Measurements from ENCODE around the gene PLB1. TPM values are rescaled to one million over a fixed set of nuclear protein-coding genes. Genes with fewer than 3 reads are reported as not detected.
"Not testable (repeated sequence)": the region's sequence is repeated elsewhere in the genome, so short reads cannot be mapped to it uniquely, and the experiment has no call there.

PLB1 gene
- total RNA-seq, 1 experiment from 2014 or later = 2.4 TPM

DNA sequence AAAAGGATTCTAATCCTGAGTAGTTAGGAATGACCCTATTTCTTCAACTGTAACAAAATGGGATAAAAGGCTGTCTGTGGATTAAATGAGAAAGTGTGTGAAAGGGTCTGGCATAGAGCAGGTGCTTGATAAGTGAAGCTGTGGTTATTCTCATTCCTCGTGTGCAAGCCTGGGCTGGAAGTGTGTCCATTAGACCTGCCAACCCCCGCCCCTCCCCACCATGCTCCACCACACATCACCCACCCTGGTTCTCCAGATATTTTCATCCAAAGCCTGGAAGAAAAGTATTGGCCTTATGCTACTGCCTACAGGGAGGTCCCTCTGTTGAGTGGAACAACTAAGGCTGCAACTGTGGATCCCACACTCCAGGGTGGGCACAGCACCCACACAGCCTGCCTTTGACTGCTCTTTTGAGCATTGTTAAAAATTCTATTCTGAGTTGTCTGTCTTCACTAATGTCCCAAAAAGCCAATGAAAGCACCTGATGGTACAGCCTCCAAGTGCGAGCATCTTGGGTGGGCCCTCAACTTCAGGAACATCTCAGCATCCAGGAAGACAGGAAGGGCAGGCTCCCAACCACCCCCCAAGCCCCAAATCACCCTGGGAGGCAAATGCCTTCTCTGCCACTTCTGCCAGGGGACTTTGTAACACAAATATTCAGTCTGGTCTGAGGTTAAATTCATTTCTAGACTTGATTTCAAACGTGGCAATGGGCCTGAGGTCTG, 153.0 kb downstream of the PLB1 start:
- DNase-seq (ENCODE audit: low spot score) = no peak

DNA sequence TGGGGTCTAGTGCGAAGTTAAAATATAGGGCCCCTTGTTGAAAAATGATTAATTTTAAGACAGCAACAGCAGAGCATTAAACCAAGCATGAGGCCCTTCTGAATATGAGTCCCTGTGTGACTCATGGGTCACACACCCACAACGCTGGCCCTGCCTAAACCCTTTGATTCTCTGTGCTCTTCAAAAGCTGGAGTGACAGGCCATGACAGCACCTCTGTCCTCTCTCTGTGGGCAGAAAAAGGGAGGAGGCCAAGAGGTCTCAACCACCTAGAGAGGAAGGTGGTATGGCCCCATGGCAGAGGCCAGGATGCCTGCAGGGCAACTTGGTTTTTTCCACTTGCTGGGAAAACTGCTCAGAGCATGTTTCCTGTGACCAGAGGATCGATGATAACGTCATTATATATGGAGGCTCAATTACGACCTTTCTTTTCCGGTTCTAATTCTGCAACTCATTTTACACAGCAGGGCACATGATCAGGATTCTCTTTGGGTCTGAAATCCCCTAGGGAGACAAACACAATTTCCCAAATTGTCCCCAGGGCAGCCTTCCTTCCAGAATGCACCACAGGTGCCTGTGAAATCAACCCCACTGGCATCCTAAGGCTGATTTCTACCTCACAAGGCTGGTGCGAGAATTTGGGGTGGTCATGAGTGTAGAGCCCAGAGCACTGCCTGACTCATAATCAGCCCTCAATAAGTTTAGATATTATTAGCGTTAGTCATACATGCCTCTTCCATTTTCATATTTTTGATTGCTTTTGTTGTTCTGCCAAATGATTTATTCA, 153.8 kb downstream of the PLB1 start:
- in situ Hi-C loops (cut with HindIII; ENCODE audit: low sequenced_read_pairs) = no loop called here
- DNase-seq (ENCODE audit: low spot score) = no peak

More for the DNA sequence above, 153.0 kb downstream of the PLB1 start:
- in situ Hi-C loops (cut with HindIII; ENCODE audit: low sequenced_read_pairs) = no loop called here

DNA sequence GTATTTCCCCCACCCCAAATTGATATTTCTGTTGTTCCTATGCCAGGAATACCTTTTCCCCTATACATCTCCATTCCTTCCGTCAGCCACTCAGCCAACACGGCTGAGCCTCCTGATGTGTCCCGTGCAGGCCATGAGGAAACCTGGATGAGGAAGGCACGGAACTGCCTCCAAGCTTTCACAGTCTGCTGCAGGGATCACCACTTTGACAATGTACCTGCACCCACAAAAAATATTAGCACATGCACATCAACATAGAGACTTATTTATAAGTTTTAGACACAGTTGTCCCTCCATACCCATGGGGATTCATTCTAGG, 154.4 kb downstream of the PLB1 start:
- in situ Hi-C loops (cut with HindIII; ENCODE audit: low sequenced_read_pairs) = no loop called here
- no peak for DNase-seq (ENCODE audit: low spot score)

- in situ Hi-C loops (cut with HindIII; ENCODE audit: low sequenced_read_pairs) = no loop called here
- no peak for DNase-seq (ENCODE audit: low spot score)
These were observed 156.4 kb downstream of the PLB1 start for GRCh38 chr2:28652217-28652616.

DNA sequence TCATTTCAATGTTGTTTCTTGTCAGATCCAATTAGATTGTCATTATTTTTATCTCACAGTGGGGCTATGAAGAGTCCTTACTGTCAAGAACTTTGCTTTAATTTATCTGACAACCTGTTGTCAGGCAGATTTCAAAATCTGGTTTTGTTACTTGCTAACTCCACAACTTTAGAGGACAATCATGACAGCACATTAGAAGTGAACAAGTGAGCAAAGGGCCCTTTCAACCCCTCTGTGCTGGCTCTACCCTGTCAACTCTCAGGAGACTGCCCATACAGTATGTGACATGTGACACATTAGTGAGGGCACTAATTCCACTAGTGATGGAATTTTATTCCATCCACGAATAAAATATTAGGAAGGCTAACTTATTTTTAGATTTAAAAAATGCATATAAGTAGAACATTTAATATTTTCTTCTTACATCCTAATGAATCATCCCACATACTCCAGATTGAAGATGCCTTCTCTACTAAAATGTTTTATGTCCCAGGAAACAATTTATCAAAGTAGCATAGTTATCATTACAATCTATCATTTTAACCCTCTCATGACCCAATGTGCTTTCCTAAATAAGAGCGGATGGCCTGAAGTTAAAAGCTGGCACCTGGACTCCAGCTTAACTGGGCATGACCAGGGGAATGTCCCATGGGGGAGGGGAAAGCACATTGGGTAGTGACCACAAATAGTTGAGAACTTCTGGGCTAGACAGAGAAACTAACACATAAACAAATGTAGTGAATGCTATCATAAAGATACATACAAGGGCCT, 158.2 kb downstream of the PLB1 start:
- DNase-seq (ENCODE audit: low spot score) = no peak
- in situ Hi-C loops (cut with HindIII; ENCODE audit: low sequenced_read_pairs) = no loop called here

GRCh38 chr2:28654663-28655320, 158.9 kb downstream of the PLB1 start:
- in situ Hi-C loops (cut with HindIII; ENCODE audit: low sequenced_read_pairs) = no loop called here

DNA sequence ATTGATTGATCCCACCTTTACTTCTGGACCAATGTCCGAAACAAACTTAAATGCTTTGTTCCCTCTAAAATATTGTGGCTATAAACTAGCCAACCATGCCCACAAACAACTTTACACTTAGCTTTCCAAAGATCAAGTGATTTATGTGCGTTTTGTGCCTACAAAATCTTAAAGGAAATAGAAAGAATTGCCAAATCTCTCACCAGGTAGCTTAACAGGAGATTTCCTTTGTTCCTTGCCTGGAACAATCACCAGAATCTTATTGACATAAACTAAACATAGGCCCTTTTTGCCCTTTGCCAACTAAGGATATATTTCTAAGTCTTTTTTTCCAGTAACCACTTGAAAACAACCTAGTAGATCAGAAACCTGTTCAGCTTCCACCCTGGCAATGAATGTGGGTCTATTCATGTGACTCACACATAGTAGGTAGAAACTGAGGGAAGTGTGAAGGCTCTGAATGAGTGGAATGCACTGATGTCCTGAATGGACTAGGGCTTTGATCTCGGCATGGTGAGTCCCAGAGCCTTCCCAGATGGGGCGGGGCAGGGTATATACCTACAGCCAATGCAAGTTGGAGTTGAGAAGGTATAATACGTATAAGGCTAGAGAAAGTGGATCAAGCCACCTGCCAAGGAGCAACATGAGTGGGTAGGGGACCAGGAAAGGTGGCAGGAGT, 161.2 kb downstream of the PLB1 start:
- in situ Hi-C loops (cut with HindIII; ENCODE audit: low sequenced_read_pairs) = no loop called here
- DNase-seq (ENCODE audit: low spot score) = no peak

More at GRCh38 chr2:28654663-28655320, 158.9 kb downstream of the PLB1 start:
- no peak for DNase-seq (ENCODE audit: low spot score)

DNA sequence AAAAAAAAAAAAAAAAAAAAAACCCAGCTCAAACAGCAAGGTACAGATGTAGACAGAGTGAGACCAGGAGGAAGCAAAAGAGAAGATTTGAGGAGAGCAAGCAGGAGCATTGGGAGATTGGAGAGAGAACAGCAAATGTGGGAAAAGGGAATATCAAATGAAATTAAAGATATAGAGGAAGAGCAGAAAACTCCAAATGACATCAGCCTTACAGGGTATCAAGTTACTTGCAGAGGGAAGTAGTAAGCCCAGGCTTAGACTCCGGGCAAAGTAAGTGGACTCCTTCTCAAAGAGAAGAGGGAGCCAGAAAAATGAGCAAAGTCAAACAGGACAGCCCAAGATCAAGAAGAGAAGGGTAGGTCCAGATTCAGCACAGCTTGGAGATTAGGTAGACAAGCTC, 162.5 kb downstream of the PLB1 start:
- no peak for DNase-seq (ENCODE audit: low spot score)
- in situ Hi-C loops (cut with HindIII; ENCODE audit: low sequenced_read_pairs) = no loop called here

- DNase-seq (ENCODE audit: low spot score) = no peak
- in situ Hi-C loops (cut with HindIII; ENCODE audit: low sequenced_read_pairs) = no loop called here
These were observed 163.3 kb downstream of the PLB1 start for GRCh38 chr2:28659127-28659526.

GRCh38 chr2:28661589-28662001, 165.7 kb downstream of the PLB1 start:
- in situ Hi-C loops (cut with HindIII; ENCODE audit: low sequenced_read_pairs) = no loop called here
- DNase-seq (ENCODE audit: low spot score) = peak; percentile 2

DNA sequence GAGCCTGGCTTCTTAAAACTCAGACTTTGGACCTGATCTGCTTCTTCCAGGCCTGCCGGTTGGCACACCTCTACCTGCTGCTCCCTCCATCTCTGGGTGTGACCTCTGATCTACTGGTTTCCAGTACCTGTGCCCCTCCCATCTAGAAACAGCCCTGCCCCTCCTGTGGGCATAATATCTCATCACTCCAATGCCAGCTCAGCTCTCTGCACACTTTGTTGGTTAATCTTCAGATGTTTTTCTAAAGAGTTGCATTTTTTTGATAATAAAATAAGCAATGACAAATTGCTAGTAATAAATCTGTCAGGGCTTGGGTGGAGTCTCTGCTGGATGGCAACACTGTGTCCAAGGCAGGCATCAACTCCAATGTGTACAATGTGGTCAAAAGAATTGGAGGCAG, 166.2 kb downstream of the PLB1 start:
- in situ Hi-C loops (cut with HindIII; ENCODE audit: low sequenced_read_pairs) = no loop called here
- no peak for DNase-seq (ENCODE audit: low spot score)

- no peak for DNase-seq (ENCODE audit: low spot score)
- in situ Hi-C loops (cut with HindIII; ENCODE audit: low sequenced_read_pairs) = no loop called here
These were observed 166.8 kb downstream of the PLB1 start for GRCh38 chr2:28662468-28663181.

GRCh38 chr2:28663359-28663758, 167.5 kb downstream of the PLB1 start:
- DNase-seq (ENCODE audit: low spot score) = no peak
- in situ Hi-C loops (cut with HindIII; ENCODE audit: low sequenced_read_pairs) = no loop called here

DNA sequence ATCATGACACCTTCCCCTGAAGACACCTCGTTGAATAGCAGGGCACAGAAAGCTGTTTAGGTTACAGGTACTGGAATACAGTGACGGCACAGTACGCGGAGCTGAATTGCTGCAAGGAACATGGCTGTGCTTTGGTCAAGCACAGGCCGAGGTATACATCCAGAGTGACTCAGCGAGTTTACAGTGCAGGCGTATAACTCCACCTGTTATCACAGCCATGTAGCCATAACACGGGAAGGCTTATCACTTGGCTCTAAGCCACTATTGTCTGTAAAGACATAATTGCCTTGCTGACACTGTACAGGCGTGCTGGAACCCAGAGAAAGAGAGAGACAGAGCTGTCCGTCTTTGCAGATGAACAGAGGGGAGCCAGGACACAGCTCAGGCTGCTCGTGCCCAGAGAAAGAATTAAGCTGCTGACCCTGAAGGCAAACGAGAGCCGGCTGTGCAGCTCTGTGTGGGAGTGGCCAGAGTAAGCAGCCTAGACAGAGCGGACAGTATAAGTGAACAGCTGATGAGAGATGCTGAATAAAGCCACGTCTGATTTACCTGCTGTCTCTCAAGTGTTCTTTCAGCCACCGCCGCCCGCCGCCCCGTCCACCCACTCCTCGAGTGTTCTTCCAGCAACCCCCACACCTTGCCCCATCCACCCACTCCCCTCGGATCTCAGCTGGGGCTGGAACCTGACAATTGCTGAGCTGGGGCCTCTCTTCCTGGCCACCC, 168.4 kb downstream of the PLB1 start:
- no peak for DNase-seq (ENCODE audit: low spot score)
- in situ Hi-C loops (cut with HindIII; ENCODE audit: low sequenced_read_pairs) = no loop called here

DNA sequence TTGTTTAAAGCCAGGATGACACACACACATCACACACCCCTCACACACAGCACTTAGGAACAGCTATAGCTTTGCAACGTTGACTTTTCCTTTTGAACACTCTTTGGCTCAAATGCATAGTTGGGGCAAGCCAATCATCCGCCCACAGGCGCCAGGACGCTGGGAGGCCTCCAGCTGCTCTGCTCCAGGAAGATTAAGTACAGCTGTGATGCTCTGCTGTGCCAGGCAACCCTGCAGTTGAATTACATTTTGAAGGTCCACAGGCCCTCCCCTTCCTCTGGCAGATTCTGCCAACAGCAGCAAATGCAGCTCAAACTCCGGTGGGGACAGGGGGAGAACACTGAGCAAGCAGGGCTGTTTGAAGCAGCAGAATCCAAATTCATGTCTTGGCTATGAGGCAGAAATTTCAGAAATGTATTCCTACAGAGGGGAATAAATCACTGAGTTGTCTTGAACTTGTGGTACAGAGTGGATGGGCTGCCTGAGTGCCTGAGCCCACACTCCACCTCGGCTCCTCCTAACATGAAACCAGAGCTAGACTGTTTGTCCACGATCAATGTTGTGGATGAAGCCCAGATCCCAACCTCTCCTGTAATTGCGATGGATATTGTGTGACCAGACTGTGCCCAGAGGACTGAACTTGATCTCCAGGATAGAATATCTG, 169.3 kb downstream of the PLB1 start:
- in situ Hi-C loops (cut with HindIII; ENCODE audit: low sequenced_read_pairs) = loop anchor here (5.0 kb wide), 1 partner anchor 58 kb away; no protein-coding TSS in a partner anchor
- DNase-seq (ENCODE audit: low spot score) = no peak

DNA sequence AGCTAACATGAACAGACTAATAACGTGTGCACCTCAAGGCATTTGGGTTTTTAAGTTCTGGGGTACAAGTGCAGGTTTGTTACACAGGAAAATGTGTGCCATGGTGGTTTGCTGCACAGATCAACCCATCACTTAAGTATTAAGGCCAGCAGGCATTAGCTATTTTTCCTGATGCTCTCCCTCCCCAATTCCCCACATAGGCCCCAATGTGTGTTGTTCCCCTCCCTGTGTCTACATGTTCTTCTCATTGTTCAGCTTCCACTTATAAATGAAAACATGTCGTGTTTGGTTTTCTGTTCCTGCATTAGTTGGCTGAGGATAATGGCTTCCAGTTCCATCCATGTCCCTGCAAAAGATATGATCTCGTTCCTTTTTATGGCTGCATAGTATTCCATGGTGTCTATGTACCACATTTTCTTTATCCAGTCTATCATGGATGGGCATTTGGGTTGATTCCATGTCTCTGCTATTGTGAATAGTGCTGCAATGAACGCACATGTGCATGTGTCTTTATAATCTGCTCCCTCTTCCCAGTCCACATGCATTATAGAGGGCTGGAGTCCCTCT, 170.0 kb downstream of the PLB1 start:
- not testable (repeated sequence) for DNase-seq (ENCODE audit: low spot score)
- in situ Hi-C loops (cut with HindIII; ENCODE audit: low sequenced_read_pairs) = loop anchor here (5.0 kb wide), 1 partner anchor 59 kb away; no protein-coding TSS in a partner anchor
